GM18873 (cell line): Measurements from ENCODE around the gene CSNK2A2.
A peak's percentile ranks its signal among the peaks of the same experiment; 100 is the strongest.

Experiments
- ATAC-seq: cut with Tn5 transposase; IDR thresholded peaks from one replicate; pipeline ENCODE4 v1.9.1; 2021; ENCODE audit warnings: mild to moderate bottlenecking, moderate library complexity, moderate number of reproducible peaks; ENCODE audit not compliant: unreplicated experiment, low FRiP score

CSNK2A2 gene

DNA sequence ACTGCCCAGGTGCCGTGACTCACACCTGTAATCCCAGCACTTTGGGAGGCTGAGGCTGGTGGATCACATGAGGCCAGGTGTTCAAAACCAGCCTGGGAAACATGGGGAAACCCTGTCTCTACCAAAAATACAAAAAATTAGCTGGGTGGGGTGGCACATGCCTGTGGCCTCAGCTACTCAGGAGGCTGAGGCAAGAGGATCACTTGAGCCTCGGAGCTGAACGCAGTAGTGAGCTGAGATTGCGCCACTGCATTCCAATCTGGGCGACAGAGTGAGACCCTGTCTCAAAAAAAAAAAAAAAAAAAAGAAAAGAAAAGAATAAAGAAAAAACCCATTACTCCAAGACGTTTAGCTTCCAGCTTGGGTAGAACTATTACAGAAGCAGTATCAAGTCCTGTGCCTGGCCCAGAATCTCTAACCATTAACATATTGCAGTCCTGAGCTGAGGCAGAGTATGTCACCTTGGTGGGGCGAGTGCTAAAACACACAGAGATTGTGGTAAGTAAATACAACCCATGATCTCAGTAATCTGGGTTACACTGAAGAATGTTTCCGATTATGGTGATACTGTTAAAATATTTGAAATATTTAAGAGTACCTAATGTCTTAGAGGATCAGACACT, 45.5 kb downstream of the CSNK2A2 start:
- ATAC-seq = no peak

DNA sequence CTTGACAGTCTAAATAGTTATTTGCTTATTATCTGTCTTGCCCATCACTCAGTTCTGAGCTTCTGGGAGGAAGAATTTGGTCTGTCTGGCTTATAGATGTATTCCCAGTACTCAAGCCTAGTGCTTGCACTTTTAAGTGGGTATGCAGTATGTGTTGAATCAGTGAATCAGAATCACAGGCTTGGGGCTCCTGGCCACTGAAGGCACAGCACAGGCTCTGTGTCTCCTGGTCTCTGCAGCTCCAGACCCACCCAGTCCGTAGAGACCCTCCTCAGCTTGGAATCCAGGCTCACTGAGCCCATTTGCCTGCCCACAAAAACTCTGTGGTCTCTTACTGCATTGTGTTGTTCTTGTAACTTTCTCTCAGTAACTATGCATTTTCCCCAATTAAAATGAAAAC, 49.4 kb downstream of the CSNK2A2 start:
- no peak for ATAC-seq

DNA sequence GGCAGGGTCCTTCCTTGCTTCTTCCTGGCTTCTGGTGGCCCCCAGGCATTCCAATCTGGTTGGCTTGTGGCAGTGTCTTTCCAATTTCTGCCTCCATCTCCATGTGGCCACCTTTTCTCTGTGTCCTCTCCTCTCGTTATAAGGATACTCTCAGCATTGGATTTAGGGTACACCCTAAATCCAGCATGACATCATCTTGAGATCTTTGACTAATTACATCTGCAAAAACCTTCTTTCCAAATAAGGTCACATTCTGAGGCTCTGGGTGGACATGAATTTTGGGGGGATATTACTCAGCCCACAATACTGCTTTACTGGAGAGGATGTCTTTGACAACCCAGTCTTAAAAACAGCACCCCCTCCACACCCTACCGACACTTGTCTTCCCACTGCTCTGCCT, 49.8 kb downstream of the CSNK2A2 start:
- ATAC-seq = no peak

DNA sequence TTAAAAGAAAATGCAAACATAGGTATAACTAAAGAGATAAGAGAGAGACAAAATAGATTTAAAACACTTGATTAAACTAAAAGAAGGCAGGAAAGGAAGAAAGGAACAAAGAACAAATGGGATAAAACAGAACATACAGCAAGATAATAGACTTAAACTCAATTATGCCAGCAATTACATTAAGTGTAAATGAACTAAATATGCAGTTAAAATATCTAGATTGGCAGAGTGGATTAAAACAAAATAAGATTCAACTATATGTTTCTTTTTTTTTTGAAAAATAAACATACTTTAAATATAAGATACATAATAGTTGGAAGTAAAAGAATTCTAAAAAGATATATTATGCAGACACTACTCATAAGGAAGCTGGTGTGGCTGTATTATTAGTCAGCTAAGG, 59.1 kb downstream of the CSNK2A2 start:
- ATAC-seq = no peak

DNA sequence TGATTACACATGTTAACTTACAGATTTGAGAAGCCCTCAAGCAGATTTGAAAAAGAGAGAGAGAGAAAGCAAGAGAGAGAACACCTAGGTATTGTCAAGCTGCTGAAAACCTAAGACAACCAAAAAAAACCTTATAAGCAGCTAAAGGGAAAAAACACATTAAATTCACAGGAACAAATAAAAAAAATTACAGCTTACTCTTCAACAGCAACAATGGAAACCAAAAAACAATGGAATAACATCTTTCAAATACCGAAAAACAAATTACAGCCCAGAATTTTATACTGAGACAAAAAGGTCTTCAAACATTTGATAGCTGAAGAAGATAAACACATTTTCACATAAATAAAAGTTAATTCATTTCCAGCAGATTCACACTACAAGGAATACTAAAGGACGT, 60.3 kb downstream of the CSNK2A2 start:
- ATAC-seq = no peak

DNA sequence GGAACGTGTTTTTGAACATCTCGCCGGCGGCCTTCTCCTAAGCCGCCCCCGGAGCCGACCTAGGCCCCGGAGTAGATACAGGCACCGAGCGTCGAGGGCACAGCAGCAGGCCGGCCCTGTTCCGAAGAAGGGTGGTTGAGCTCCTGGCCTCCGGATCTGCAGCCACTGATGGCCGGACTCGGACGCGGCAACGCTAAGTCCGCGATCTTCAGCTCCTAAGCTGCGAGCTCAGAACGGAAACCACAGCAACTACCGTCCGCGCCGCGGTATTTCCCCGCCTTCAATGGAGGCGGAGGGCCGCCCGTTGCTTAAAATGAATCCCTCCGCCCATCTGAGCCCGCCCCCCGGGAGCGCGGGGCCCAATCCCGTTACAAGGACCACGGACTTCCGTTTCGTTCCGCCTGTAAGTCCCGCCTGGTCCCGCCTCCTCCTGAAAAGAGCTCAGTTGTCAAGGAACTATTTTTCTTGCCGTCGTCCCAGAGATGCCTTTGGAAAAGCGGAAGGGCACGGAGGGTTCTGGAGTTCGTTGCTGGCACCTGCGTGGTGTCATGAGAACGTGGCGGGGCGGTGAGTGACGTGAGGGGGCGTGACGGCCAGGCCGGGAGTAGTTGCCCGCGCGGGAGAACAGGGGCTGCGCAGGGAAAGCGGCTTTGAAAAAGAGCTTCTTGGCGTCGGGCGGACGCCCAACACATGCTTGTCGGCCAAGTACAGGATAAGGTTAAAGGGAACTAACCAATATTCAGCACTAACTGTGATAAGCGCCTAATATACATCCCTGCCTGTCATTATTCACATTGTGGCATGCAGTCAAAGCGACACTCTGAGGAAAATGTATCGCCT, 68.6 kb downstream of the CSNK2A2 start, which contains the start of gene CFAP20:
TSS of gene CFAP20 (minus strand) at position 285 of the 840 bp plus-strand sequence. CDS start at position 19, 266 bp downstream.
- peak; percentile 89 for ATAC-seq

DNA sequence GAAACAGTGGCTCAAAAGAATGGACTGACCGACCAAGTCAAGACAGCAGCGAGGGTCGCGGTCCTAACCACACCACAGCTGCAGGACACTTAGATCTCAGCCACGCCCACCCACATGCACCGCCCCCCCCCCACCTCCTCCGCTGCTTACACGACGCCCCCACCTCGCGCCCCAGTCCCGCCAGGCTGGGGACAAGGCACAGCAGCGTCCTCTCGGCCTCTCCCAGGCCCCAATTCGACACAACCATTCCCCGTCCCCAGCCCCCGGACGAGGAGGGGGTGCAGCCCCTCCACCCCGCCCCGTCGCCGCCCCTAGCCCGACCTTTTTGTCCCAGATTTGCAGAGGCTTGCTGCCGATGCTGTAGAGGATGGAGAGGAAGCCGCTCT, 69.2 kb downstream of the CSNK2A2 start:
- no peak for ATAC-seq

DNA sequence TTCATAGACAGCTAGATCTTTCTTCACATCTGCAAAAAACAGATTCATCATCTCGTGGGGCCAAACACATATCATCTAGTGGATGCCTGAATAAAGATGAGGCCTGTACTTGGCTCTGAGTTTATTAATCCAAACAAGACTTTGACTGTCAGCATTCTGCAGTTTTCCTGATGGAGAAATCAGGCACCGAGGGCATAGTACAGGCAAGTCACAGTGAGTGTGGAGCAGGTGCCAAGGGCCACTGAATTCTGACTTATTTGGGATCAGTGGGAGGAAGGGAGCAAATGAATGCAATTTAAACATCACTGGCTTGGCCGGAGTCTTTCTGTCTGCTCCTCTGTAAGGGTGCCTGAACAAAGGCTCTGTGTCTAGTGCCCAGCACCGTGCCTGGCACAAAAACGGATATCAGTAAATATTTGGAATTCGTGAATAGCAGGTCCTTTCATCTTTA, 69.7 kb downstream of the CSNK2A2 start:
- no peak for ATAC-seq

DNA sequence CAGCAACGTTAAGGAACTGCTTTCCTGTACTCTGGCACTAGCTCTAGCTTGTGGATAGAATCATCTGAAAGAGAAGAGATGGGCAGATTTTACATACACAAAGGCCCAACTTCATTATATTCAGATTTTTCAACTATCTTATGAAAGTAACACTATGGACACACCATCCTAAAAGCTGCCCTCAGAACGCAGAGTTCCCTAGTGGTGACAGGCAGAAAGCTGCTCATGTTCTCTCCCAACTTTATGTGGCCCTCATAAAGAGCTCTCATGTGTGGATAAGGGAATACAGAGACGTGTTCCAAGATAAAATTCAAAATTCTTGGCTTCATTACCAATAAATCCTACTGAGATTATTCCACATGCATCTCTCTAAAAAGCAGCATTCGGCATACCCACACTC, 70.3 kb downstream of the CSNK2A2 start:
- ATAC-seq = no peak

DNA sequence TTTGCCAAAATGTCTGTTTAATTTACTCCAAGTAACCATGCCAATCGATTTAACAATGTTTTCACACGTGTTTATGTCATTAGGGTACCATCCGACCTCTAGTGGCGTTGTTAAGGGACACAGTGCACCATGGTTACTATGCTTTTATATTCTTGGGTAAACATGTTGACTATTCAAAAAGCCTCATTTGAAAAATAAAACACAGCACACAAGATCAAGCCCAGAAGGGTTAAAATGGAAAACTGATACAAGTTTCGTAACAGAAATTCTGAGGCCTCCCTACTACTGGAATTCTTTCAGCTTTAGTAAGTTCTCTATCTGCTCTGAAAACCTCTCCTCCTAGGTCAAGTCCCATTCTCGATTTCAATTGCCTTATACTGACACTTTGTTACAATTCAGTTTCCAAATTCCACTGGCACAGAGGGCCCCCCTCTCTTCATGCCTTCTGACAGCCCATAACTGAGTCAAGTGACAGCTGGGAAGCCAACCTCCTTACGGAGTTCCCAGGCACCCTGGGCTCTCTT, 70.8 kb downstream of the CSNK2A2 start:
- no peak for ATAC-seq

DNA sequence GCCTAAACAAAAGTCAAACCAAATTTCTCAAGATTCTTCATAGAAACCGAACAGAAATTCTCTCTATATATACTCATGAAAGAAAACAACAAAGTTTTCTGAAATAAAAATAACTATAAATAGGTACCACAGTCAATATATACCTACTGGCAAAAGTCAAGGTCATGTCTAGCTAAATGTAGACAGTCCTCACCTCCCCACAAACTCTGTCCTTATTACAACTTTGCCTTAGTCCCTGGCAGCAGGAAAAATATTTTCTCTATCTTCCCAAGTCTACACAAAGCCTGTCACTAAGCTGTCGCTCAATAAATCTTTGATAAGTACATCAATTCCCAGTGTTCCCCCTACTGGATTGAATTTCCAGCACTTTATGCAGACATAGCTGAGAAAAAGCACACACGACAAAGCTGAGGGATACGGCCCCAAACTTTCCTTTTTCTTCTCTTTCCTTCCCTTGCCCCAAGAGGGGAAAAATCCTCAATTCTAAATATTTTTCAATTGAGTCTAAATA, 71.4 kb downstream of the CSNK2A2 start:
- no peak for ATAC-seq

DNA sequence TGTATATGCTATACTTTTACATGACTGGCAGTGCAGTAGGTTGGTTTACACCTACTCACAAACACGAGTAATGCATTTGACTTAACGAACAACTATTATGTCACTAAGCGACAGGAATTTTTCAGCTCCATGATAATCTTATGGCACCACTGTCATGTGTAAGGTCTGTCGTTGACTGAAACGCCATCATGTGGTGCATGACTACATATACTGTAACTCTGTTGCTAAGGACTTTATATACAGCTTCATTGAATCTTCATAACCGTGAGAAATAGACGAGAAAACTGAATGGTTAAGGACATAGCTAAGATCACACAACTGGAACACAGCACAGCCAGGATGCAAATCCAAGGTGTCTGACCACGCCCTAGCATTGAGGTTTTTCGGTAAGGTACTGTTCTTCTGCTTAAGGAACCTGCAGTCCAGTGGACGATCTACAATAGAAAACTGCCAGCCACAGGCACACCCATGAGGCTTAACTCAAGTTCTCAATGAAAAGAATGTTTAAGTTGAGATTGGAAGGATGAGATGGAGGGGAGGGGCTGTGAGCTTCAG, 72.0 kb downstream of the CSNK2A2 start:
- no peak for ATAC-seq

DNA sequence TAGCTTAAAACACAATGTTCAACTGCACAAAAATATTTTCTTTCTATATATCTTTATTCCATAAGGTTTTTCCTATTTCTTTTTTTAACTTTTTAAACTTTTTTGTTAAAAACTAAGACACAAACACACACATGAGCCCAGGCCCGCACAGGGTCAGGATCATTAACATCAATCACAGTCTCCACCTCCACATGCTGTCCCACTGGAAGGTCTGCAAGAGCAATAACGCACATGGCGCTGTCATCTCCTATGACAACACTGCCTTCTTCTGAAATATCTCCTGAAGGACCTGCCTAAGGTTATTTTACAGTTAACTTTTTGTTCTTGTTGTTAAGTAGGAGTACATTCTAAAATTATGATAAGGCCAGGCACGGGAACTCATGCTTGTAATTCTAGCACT, 72.9 kb downstream of the CSNK2A2 start:
- ATAC-seq = no peak

DNA sequence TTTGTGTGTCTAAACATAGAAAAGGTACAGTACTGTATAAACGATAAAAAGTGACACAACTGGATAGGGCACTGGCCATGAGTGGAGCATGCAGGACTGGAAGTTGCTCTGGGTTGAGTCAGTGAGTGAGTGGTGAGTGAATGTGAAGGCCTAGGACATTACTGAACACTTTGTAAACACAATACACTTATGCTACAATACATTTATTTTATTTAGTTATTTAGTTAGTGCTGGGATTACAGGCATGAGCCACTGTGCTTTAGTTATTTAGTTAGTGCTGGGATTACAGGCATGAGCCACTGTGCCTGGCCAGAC, 73.3 kb downstream of the CSNK2A2 start:
- ATAC-seq = no peak

DNA sequence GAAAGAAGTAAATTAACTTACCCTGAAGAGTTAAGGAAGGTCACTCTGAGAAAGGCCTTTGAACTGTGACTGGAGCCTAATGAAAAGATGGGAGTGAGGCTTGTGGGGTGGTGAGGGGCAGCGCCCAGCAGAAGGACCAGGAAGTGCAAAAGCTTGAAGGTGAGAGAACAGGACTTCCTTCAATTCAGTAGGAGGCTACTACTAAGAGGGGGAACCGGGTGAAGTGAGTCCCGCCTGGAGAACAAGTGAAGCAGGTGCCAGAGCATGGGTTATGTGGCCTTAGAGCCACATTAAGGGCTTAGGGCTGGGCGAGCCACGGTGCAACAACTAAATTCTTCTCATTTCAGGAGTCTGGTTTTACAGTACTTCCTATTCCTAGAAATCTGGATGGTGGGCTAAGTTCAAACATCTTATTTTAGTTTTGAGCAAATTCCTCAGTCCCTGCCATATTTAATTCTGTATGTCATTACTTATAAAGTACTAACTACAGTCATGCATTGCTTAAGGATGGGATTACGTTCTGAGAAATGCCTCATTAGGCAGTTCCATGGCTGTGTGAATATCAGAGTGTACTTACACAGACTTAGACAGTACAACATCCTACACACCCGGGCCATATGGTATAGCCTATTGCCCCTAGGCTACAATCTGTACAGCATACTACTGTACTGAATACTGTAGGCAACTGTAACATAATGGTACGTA, 73.9 kb downstream of the CSNK2A2 start:
- no peak for ATAC-seq

DNA sequence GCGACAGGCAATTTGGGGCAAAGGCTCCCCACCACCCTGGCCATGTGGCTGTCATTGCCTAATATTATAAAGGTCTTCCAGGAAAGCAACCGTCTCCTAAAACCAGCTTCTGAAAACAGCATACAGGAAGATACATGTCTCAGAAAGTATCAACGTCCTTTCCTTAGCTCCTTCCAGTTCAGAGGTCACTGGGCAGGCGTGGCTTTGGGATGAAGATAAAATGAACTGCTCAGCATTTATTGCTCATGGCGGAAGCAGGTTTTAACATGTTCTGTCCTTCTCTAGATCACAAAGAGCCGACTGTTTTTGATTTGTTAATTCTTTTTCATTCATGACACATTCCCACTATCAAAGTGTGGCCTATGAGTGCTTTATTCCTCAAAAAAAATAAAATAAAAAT, 76.8 kb downstream of the CSNK2A2 start:
- ATAC-seq = no peak

DNA sequence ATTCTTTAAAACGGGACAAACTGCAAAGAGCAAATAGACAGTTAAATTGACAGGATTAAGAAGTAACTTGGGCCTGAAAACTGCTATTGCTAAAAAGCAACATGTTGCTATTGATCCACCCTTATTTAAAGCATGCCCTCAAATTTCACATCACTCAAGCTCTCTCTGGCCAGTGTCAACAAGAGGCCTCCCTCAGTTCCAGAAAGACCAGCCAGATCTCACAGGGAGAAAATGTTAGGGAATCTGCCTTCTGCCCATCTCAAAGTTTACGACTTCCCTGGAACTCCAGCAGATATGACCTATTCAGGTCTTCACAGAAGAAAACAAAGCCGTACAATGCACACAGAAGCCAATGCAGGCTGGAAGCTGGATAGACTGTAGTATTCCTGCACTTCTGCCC, 77.7 kb downstream of the CSNK2A2 start:
- ATAC-seq = no peak

DNA sequence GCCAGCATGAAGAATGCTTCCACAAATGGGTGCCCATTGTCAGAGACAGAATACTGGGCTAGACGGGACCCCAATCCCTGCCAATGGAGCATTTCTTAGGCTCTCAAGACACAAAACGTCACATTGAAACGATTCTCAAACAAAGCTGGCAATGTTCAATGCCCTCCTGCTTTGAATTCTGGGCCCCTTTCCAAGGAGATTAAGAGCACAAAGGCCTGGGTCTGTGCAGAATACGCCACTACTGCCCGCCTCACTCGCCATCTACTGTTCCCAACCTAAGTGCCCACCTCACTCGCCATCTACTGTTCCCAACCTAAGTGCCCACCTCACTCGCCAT, 78.4 kb downstream of the CSNK2A2 start:
- ATAC-seq = no peak

DNA sequence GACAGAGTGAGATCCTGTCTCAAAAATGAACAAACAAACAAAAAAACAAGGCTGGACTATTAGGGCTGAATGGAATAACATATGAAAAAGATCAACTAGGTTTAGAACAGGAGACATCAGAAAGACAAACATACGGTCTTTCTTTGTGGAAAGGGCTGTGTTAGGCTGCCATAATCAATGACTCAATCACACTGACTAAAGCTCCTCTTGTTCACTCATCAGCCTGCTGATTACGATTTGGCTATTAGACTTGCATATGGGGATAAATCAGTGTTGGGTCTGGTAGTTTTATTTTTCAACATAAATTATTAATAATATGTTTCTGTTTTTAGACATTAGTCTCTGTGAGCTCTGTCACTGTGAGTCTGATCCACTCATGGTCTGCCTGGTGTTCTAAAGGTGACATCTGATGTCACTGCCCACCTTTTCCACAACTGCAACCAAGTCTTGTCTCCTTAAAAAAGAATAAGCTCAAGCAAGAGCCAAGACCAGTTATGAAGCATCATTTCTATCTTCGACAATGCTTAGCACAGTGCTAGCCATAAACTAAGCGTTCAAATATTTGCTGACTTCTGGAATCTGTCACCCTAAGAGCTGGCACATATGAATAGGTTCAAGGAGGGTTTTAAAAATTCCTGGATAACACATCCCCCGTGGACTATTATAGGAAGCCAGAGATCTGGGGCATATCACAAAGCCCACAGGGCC, 79.0 kb downstream of the CSNK2A2 start:
- no peak for ATAC-seq

DNA sequence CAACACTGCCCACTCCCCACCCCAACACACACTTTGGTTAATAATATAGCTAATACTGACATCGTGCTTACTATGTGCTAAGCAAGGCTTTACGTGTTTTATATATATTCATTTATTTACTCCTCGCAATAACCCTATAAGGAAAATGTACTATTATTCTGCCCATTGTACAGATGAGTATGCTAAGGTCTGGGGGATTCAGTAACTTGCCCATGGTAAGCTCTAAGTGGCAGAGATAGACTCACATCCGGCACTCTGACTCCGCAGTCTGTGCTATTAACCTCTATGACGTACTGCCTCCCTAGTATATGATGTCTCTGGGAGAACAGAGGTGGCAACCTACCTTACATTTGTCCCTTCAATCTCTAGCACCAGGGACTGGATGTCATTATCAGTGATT, 81.4 kb downstream of the CSNK2A2 start:
- no peak for ATAC-seq
